Neural cell (in vitro differentiated cells): Measurements from ENCODE around the gene ADAMTSL2.

Source experiments
- CTCF ChIP-seq: fragments of 450-650 bp; IDR thresholded peaks from 2 replicates; pipeline ENCODE4 v1.5.1; 2014; ENCODE audit warnings: antibody characterized with exemption, mild to moderate bottlenecking, moderate library complexity; ENCODE audit not compliant: poor library complexity, severe bottlenecking
- EP300 ChIP-seq: fragments of 450-650 bp; conservative IDR thresholded peaks from 2 replicates; pipeline ENCODE4 v1.6.1; 2014; ENCODE audit warnings: antibody characterized with exemption, mild to moderate bottlenecking, moderate library complexity; ENCODE audit not compliant: poor library complexity, severe bottlenecking
- MXI1 ChIP-seq: fragments of 450-650 bp; conservative IDR thresholded peaks from 2 replicates; pipeline ENCODE4 v1.6.1; 2014; ENCODE audit warnings: antibody characterized with exemption, mild to moderate bottlenecking; ENCODE audit not compliant: poor library complexity, severe bottlenecking
- POLR2AphosphoS5 ChIP-seq: IDR thresholded peaks from 2 replicates; pipeline ENCODE4 v1.6.1; 2012
- RAD21 ChIP-seq: fragments of 450-650 bp; conservative IDR thresholded peaks from 2 replicates; pipeline ENCODE4 v1.6.1; 2014; ENCODE audit warnings: antibody characterized with exemption, mild to moderate bottlenecking, moderate library complexity
- REST ChIP-seq: IDR thresholded peaks from 2 replicates; pipeline ENCODE4 v1.6.1; 2012; ENCODE audit warnings: borderline replicate concordance
- SMC3 ChIP-seq: fragments of 450-650 bp; conservative IDR thresholded peaks from 2 replicates; pipeline ENCODE4 v1.6.1; 2014; ENCODE audit warnings: antibody characterized with exemption, mild to moderate bottlenecking, moderate library complexity; ENCODE audit not compliant: poor library complexity
- TAF1 ChIP-seq: IDR thresholded peaks from 2 replicates; pipeline ENCODE4 v1.6.1; 2012; ENCODE audit warnings: low read depth

GRCh38 chr9:133606708-133607025 lies 72.2 kb downstream of the ADAMTSL2 start:
- TF ChIP-seq REST (no peak), POLR2AphosphoS5 (no peak), CTCF (no peak), SMC3 (no peak), EP300 (no peak), TAF1 (no peak), RAD21 (no peak), MXI1 (peak; percentile 45)
